Sigmoid colon (tissue), 3 donors: Measurements from ENCODE around the gene CACNA2D3.

Experiments
- POLR2A ChIP-seq, 2 donors: fragments of 450-650 bp; IDR thresholded peaks; one replicate each; pipeline ENCODE4 v1.6.1; 2016; ENCODE audit warnings: antibody characterized with exemption in 2 of 2, mild to moderate bottlenecking in 2 of 2, moderate library complexity in 2 of 2
- TF ChIP-seq, protein P1 (sequence below), 4 experiments: fragments of 450-650 bp in 3 of 4; fragments of 200-600 bp in 1 of 4; IDR thresholded peaks; one replicate each; pipeline ENCODE4 v1.5.1; 2016 to 2019; ENCODE audit warnings: antibody characterized with exemption in 4 of 4, mild to moderate bottlenecking in 3 of 4, moderate library complexity in 2 of 4

DNA sequence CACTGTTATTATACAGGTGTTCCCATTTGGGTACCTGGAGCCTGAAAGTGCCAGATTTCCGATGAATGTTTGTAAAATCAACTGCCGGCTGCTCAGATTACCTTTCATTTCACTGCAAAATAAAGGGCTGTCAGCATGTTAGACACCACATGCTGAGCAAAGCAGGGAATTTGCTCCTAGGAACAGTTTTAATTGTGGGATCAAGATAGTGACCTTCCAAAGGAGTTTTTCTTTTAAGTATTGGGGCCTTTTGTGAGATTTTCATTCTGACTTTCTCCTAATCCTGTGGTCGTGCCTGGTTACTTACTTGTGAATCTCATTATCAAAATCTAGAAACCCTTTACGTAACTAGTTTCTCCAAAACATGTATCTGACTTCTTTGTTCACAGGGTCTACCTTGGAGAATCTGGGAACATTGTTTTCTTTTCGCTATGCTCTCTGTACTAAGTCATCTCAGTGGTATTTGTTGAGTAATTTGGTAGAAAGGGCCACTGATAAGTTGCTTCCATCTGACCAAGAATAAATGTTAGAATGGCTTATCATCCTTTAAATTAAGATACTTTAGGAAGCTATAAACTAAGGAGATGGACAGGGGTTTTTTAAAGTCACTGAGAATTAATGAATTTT lies 846.3 kb downstream of the CACNA2D3 start:
- TF ChIP-seq, protein P1, sequence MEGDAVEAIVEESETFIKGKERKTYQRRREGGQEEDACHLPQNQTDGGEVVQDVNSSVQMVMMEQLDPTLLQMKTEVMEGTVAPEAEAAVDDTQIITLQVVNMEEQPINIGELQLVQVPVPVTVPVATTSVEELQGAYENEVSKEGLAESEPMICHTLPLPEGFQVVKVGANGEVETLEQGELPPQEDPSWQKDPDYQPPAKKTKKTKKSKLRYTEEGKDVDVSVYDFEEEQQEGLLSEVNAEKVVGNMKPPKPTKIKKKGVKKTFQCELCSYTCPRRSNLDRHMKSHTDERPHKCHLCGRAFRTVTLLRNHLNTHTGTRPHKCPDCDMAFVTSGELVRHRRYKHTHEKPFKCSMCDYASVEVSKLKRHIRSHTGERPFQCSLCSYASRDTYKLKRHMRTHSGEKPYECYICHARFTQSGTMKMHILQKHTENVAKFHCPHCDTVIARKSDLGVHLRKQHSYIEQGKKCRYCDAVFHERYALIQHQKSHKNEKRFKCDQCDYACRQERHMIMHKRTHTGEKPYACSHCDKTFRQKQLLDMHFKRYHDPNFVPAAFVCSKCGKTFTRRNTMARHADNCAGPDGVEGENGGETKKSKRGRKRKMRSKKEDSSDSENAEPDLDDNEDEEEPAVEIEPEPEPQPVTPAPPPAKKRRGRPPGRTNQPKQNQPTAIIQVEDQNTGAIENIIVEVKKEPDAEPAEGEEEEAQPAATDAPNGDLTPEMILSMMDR (IDR thresholded peaks at IDR 0.05), result no peak
- no peak for TF ChIP-seq POLR2A (IDR thresholded peaks at IDR 0.05)
